Omental fat pad (tissue), 4 donors: ENCODE data around the gene FANCB. TPM values are rescaled to one million over a fixed set of nuclear protein-coding genes. Genes with fewer than 3 reads are reported as not detected.

Experiments
- ATAC-seq: fragments of 150-250 bp; one replicate; pipeline ENCODE4 v1.9.1; 2016; ENCODE audit warnings: mild to moderate bottlenecking, moderate library complexity; ENCODE audit not compliant: low FRiP score
- DNase-seq: peaks from one replicate; pipeline ENCODE4 v3.0.0-alpha.2; 2019; ENCODE audit warnings: low spot score
- CTCF ChIP-seq, 3 donors: fragments of 450-650 bp; IDR thresholded peaks; one replicate each; pipeline ENCODE4 v1.5.1; 2016 to 2017; ENCODE audit warnings: antibody characterized with exemption in 3 of 3, mild to moderate bottlenecking in 3 of 3, moderate library complexity in 2 of 3
- total RNA-seq, 4 donors: library from RNA; depleted of rRNA; stranded (reverse); fragments of >200 nt; gene quantifications; one replicate each; pipeline ENCODE4 v1.1.0, GENCODE V29; 2016

The FANCB gene
- total RNA-seq, 4 donors from 2014 or later: 0.72 to 1.3 (median 0.87) TPM

GRCh38 chrX:14826319-14826718 is 46.5 kb downstream of the FANCB start:
- ATAC-seq (no peak), DNase-seq (no peak)
- no peak for TF ChIP-seq CTCF (IDR thresholded peaks at IDR 0.05)

- DNase-seq (no peak), ATAC-seq (no peak)
- no peak for TF ChIP-seq CTCF (IDR thresholded peaks at IDR 0.05)
Observed at GRCh38 chrX:14825851-14826250, 47.0 kb downstream of the FANCB start.

GRCh38 chrX:14819769-14820168 is 53.1 kb downstream of the FANCB start:
- DNase-seq (no peak), ATAC-seq (no peak)
- TF ChIP-seq CTCF (IDR thresholded peaks at IDR 0.05): no peak

- TF ChIP-seq CTCF (IDR thresholded peaks at IDR 0.05): no peak
- DNase-seq: no peak
- no peak for ATAC-seq
Observed at GRCh38 chrX:14817571-14817970, 55.3 kb downstream of the FANCB start.

- no peak for TF ChIP-seq CTCF (IDR thresholded peaks at IDR 0.05)
- ATAC-seq: peak; percentile 66
- no peak for DNase-seq
Observed at GRCh38 chrX:14802943-14803710, 69.7 kb downstream of the FANCB start.

DNA sequence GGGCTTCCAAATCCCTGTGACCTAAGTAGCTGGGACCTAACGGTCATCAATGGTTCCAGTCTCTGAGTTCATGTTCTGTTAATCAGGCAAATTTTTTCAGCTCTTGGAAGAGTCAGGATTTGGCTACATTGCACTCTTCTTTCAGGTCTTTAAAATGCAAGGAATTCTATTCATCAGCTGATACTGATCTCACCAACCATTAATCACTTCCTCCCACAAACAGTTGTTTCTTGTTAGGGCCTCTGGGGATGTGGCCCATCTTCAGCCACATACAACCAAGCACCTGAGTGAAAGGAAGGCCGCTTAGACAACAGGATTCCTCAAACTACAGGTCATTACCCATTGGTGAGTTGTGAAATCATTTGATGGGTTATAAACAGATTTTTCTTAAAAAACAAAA is 71.7 kb downstream of the FANCB start:
- no peak for ATAC-seq
- no peak for TF ChIP-seq CTCF (IDR thresholded peaks at IDR 0.05)

GRCh38 chrX:14798805-14799397 is 74.0 kb downstream of the FANCB start:
- ATAC-seq (no peak), DNase-seq (no peak)
- no peak for TF ChIP-seq CTCF (IDR thresholded peaks at IDR 0.05)

More for the DNA sequence above, 71.7 kb downstream of the FANCB start:
- DNase-seq: no peak
